ENCODE data around the gene RAB8B. TPM values are rescaled to one million over a fixed set of nuclear protein-coding genes. Genes with fewer than 3 reads are reported as not detected.

The RAB8B gene
- total and polyA plus RNA-seq, 10 of the 15 experiments (the other 5 are each of a cell fraction or from before 2014, with no cell fraction given), result 17.8 to 104 (median 65.1) TPM

DNA sequence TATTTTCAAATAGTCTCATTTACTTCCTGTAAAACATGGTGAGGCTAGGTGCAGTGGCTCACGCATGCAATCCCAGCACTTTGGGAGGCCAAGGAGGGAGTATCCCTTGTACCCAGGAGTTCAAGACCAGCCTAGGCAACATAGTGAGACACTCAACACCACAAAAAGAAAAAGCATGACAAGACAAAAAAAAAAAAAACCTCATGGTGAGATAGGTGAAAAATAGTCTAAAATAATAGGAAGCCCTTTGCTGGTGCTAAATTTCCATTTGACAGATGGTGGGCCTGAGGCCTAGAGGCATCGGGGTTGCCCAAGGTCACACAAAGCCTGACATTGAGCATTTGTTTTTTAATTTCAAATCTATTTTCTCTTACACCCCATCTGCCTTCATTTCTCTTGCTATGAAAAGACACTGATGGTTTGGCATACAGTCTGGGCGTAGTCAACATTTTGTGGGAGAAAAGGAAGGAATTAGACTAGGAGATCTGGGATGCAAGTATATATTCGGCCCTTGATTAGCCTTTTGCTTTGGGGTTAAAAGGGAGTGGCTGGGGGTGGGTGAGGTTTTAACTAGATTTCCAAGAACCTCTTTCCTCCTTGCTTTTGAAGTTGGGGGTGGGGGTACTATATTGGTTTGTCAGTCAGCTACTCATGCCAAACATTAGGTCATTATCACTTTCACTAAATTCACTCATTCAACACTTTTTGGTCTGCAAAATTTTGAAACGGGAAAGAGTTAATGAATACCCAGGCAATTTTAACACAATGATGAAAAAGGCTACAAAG, 11.3 kb downstream of the RAB8B start:
- ATAC-seq (no peak), DNase-seq (ENCODE audit: low read depth, low spot score) (no peak), FAIRE-seq (no peak)
- in situ Hi-C loops (cut with MboI), result no loop called here
- intact Hi-C loops (cut with micrococcal nuclease; ENCODE audit: unreplicated experiment), result no loop called here
- Histone ChIP-seq H3K9me3 (replicated peaks; ENCODE audit: control insufficient read depth, insufficient read depth, low read length) (no peaks in the 10 kb centered on the region), H3K27ac (ENCODE audit: control insufficient read depth, insufficient read depth) (no peak overlapping the region), H4K20me1 (ENCODE audit: control insufficient read depth, insufficient read depth) (no peaks in the 10 kb centered on the region; the same call in 1 of the 2 replicates), H3K36me3 (ENCODE audit: control insufficient read depth in 2 of 2, insufficient read depth in 2 of 2, low read length in 1 of 2) (peaks cover 0 to 17% of the 10 kb centered on the region in 2 experiments; a peak in 1 of 4 replicates), H3K27me3 (replicated peaks in 1 of 2; ENCODE audit: control insufficient read depth in 2 of 2, insufficient read depth in 2 of 2, low read length in 1 of 2) (no peaks in the 10 kb centered on the region), H3K9ac (ENCODE audit: control insufficient read depth, insufficient read depth, low read length) (no peak overlapping the region), H2AFZ (ENCODE audit: control insufficient read depth, low read depth, low read length) (no peak overlapping the region), H3K4me3 (no peak overlapping the region), H3K79me2 (ENCODE audit: control insufficient read depth, insufficient read depth, low read length) (peaks cover 87% of the 10 kb centered on the region), H3K4me1 (ENCODE audit: control insufficient read depth, insufficient read depth, low read length) (peaks cover 49% of the 10 kb centered on the region), H3K4me2 (ENCODE audit: control insufficient read depth, insufficient read depth) (peak overlapping the region; percentile 6; the same call in 1 of the 2 replicates)
- WGBS (ENCODE audit: insufficient coverage, insufficient replicate concordance, low lambda C conversion rate, missing lambda C conversion rate), result 98% methylated on average over 5 of the region's 5 CpGs
- ChIA-PET CTCF (interaction anchor here (1.5 to 1.6 kb wide), 2 partner anchors 9 to 10 kb away, joined by 3 to 7 read pairs; no protein-coding TSS in a partner anchor), RAD21 (ENCODE audit: unreplicated experiment) (interaction anchor here (6.3 kb wide), 1 partner anchor 7 kb away, joined by 58 read pairs; no protein-coding TSS in a partner anchor), POLR2A (interaction anchor here (0.8 to 3.3 kb wide), 3 partner anchors 9 to 36 kb away, joined by 3 to 26 read pairs (median 3); no protein-coding TSS in a partner anchor), SMC1A (ENCODE audit: uncharacterized antibody, unreplicated experiment) (interaction anchor here (0.7 to 5.7 kb wide), 5 partner anchors 7 to 40 kb away, joined by 3 to 80 read pairs (median 3); no protein-coding TSS in a partner anchor)
- no TSS peak for BruUV-seq (replicated peaks)
- TF ChIP-seq POLR2AphosphoS5 (IDR thresholded peaks at IDR 0.05; ENCODE audit: low read length) (no peak), ATF7 (IDR thresholded peaks at IDR 0.05; ENCODE audit: low read depth) (peak; percentile 30; the same call in 1 of the 2 replicates)

GRCh38 chr15:63202861-63203260, 13.5 kb downstream of the RAB8B start:
- in situ Hi-C loops (cut with MboI) (no loop called here), intact Hi-C loops (cut with micrococcal nuclease; ENCODE audit: unreplicated experiment) (no loop called here)
- Histone ChIP-seq H3K36me3 (ENCODE audit: control insufficient read depth in 2 of 2, insufficient read depth in 2 of 2, low read length in 1 of 2) (peaks cover 0 to 14% of the 10 kb centered on the region in 2 experiments; a peak in 1 of 4 replicates), H3K4me1 (ENCODE audit: control insufficient read depth, insufficient read depth, low read length) (peaks cover 42% of the 10 kb centered on the region), H2AFZ (ENCODE audit: control insufficient read depth, low read depth, low read length) (no peak overlapping the region), H3K4me3 (no peak overlapping the region), H3K27me3 (replicated peaks in 1 of 2; ENCODE audit: control insufficient read depth in 2 of 2, insufficient read depth in 2 of 2, low read length in 1 of 2) (no peaks in the 10 kb centered on the region), H3K9ac (ENCODE audit: control insufficient read depth, insufficient read depth, low read length) (no peak overlapping the region), H3K79me2 (ENCODE audit: control insufficient read depth, insufficient read depth, low read length) (peaks cover 81% of the 10 kb centered on the region), H3K4me2 (ENCODE audit: control insufficient read depth, insufficient read depth) (peak overlapping the region; percentile 57), H4K20me1 (ENCODE audit: control insufficient read depth, insufficient read depth) (no peaks in the 10 kb centered on the region; the same call in 1 of the 2 replicates), H3K27ac (ENCODE audit: control insufficient read depth, insufficient read depth) (peak overlapping the region; percentile 14; the same call in 1 of the 2 replicates), H3K9me3 (replicated peaks; ENCODE audit: control insufficient read depth, insufficient read depth, low read length) (no peaks in the 10 kb centered on the region)
- BruUV-seq (replicated peaks), result TSS peak; percentile 3
- POLR2A ChIA-PET, result interaction anchor here (0.5 to 3.3 kb wide), 6 partner anchors 9 to 140 kb away, joined by 3 to 26 read pairs (median 4); no protein-coding TSS in a partner anchor
- SMC1A ChIA-PET (ENCODE audit: uncharacterized antibody, unreplicated experiment), result interaction anchor here (0.9 to 5.7 kb wide), 9 partner anchors 8 to 76 kb away, joined by 3 to 80 read pairs (median 5); no protein-coding TSS in a partner anchor
- DNase-seq (ENCODE audit: low read depth, low spot score) (no peak), FAIRE-seq (no peak), ATAC-seq (no peak)
- CTCF ChIA-PET, result interaction anchor here (0.9 to 5.1 kb wide), 9 partner anchors 9 to 200 kb away, joined by 3 to 48 read pairs (median 4); partner anchors contain the start of gene RPS27L
- WGBS (ENCODE audit: insufficient coverage, insufficient replicate concordance, low lambda C conversion rate, missing lambda C conversion rate), result 65% methylated on average over 5 of the region's 5 CpGs
- RAD21 ChIA-PET (ENCODE audit: unreplicated experiment), result interaction anchor here (0.9 to 6.3 kb wide), 7 partner anchors 8 to 73 kb away, joined by 3 to 58 read pairs (median 4); no protein-coding TSS in a partner anchor
- TF ChIP-seq MEF2B (IDR thresholded peaks at IDR 0.05; ENCODE audit: partially characterized antibody, poor library complexity, severe bottlenecking) (no peak), BACH1 (IDR thresholded peaks at IDR 0.05; ENCODE audit: borderline replicate concordance) (no peak)

Measured in GM12878 (cell line).